Peyer's patch (tissue), 4 donors: Measurements from ENCODE around the gene CFAP119.
"Not testable (repeated sequence)": the region's sequence is repeated elsewhere in the genome, so short reads cannot be mapped to it uniquely, and the experiment has no call there.

Source experiments
- CTCF ChIP-seq, 6 experiments: fragments of 450-650 bp in 4 of 6; fragments of 200-600 bp in 2 of 6; sonication (generic) in 1 of 6; IDR thresholded peaks; one replicate each; pipeline ENCODE4 v1.5.1; 2017 to 2019; ENCODE audit warnings: antibody characterized with exemption in 6 of 6, mild to moderate bottlenecking in 3 of 6, moderate library complexity in 1 of 6
- POLR2A ChIP-seq, 2 donors: fragments of 450-650 bp; IDR thresholded peaks; one replicate each; pipeline ENCODE4 v1.5.1; 2017; ENCODE audit warnings: antibody characterized with exemption in 2 of 2, mild to moderate bottlenecking in 2 of 2, moderate library complexity in 2 of 2

- TF ChIP-seq CTCF, POLR2A (IDR thresholded peaks at IDR 0.05): not testable (repeated sequence)
Measured at GRCh38 chr16:30808890-30809426, 47.1 kb upstream of the CFAP119 start.
